ENCODE data around the gene LENG8.

The LENG8 gene

DNA sequence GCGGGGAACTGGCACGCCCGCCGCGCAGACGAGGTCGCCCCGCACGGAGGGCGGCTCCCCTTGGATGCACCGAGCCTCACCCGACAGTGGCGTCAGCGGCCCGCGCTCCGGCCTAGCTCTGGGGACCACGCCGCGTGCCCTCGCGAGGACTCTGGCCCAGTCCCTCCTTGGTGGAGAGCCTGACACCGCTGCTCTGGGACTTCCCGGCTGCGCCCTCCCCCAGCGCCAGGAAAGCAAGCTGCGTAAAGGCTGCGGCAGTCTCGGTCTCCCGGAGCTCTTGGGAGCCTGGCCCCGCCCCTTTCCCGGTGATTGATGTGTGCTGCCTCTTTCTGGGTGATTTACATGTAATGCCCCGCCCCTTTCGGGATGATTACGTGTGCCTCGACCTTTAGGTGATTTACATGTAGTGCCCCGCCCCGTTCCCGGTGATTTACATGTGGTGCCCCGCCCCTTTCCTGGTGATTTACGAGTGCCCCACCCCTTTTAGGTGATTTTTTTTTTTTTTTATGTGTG lies 14.6 kb downstream of the LENG8 start, which contains the start of gene LENG9 (continued):
- TF ChIP-seq ZSCAN30 (tag by site-specific recombination; IDR thresholded peaks at IDR 0.05) (no peak; the same call in 1 of the 2 replicates), ZNF292 (tag by site-specific recombination; IDR thresholded peaks at IDR 0.05; ENCODE audit: borderline replicate concordance, low read depth) (no peak), ZNF112 (tag by site-specific recombination; IDR thresholded peaks at IDR 0.05) (no peak), ZNF350 (tag by site-specific recombination; IDR thresholded peaks at IDR 0.05) (no peak), ZNF843 (tag by site-specific recombination; IDR thresholded peaks at IDR 0.05) (peak; percentile 26; the same call in 1 of the 2 replicates), ZNF248 (tag by site-specific recombination; IDR thresholded peaks at IDR 0.05) (no peak), ZFP69B (tag by site-specific recombination; IDR thresholded peaks at IDR 0.05) (no peak; the same call in 1 of the 2 replicates), KLF16 (tag by site-specific recombination; IDR thresholded peaks at IDR 0.05) (peak; percentile 93), ZBTB8A (tag by site-specific recombination; IDR thresholded peaks at IDR 0.05) (no peak), ZNF324 (tag by site-specific recombination; IDR thresholded peaks at IDR 0.05) (0 out of 2 replicates have a peak, but pooled peaks have one; percentile 52), MYNN (tag by site-specific recombination; IDR thresholded peaks at IDR 0.05; ENCODE audit: borderline replicate concordance) (no peak), ZNF626 (tag by site-specific recombination; IDR thresholded peaks at IDR 0.05) (no peak), ZNF366 (tag by site-specific recombination; conservative IDR thresholded peaks at IDR 0.05) (no peak), SP3 (tag by site-specific recombination; IDR thresholded peaks at IDR 0.05) (no peak), ZNF19 (tag by site-specific recombination; IDR thresholded peaks at IDR 0.05; ENCODE audit: low read depth) (no peak), ZEB2 (tag by site-specific recombination; IDR thresholded peaks at IDR 0.05) (peak; percentile 37; the same call in 1 of the 2 replicates), ZNF785 (tag by site-specific recombination; IDR thresholded peaks at IDR 0.05) (no peak), ZNF544 (tag by site-specific recombination; IDR thresholded peaks at IDR 0.05) (no peak), SETDB1 (IDR thresholded peaks at IDR 0.05; ENCODE audit: insufficient read length, low read length) (no peak), IKZF3 (tag by site-specific recombination; IDR thresholded peaks at IDR 0.05) (0 out of 2 replicates have a peak, but pooled peaks have one; percentile 12), ZNF621 (tag by site-specific recombination; IDR thresholded peaks at IDR 0.05) (no peak), ZNF623 (tag by site-specific recombination; IDR thresholded peaks at IDR 0.05) (no peak), TRIM28 (IDR thresholded peaks at IDR 0.05; ENCODE audit: borderline replicate concordance, low read length) (no peak), ZNF629 (tag by site-specific recombination; IDR thresholded peaks at IDR 0.05) (peak; percentile 41; the same call in 1 of the 2 replicates), GLIS2 (tag by site-specific recombination; IDR thresholded peaks at IDR 0.05) (peak; percentile 53; the same call in 1 of the 2 replicates), ZNF121 (tag by site-specific recombination; IDR thresholded peaks at IDR 0.05) (no peak), ZNF561 (tag by site-specific recombination; IDR thresholded peaks at IDR 0.05; ENCODE audit: borderline replicate concordance) (no peak), ZNF23 (tag by site-specific recombination; IDR thresholded peaks at IDR 0.05; ENCODE audit: borderline replicate concordance) (no peak)
- TF ChIP-seq, protein P1, sequence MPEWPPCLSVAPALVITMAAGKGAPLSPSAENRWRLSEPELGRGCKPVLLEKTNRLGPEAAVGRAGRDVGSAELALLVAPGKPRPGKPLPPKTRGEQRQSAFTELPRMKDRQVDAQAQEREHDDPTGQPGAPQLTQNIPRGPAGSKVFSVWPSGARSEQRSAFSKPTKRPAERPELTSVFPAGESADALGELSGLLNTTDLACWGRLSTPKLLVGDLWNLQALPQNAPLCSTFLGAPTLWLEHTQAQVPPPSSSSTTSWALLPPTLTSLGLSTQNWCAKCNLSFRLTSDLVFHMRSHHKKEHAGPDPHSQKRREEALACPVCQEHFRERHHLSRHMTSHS (tag by site-specific recombination; IDR thresholded peaks at IDR 0.05) = no peak
- TF ChIP-seq, protein P2, sequence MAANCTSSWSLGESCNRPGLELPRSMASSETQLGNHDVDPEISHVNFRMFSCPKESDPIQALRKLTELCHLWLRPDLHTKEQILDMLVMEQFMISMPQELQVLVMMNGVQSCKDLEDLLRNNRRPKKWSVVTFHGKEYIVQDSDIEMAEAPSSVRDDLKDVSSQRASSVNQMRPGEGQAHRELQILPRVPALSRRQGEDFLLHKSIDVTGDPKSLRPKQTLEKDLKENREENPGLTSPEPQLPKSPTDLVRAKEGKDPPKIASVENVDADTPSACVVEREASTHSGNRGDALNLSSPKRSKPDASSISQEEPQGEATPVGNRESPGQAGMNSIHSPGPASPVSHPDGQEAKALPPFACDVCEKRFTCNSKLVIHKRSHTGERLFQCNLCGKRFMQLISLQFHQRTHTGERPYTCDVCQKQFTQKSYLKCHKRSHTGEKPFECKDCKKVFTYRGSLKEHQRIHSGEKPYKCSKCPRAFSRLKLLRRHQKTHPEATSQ (tag by site-specific recombination; IDR thresholded peaks at IDR 0.05) = no peak
- TF ChIP-seq, protein P3, sequence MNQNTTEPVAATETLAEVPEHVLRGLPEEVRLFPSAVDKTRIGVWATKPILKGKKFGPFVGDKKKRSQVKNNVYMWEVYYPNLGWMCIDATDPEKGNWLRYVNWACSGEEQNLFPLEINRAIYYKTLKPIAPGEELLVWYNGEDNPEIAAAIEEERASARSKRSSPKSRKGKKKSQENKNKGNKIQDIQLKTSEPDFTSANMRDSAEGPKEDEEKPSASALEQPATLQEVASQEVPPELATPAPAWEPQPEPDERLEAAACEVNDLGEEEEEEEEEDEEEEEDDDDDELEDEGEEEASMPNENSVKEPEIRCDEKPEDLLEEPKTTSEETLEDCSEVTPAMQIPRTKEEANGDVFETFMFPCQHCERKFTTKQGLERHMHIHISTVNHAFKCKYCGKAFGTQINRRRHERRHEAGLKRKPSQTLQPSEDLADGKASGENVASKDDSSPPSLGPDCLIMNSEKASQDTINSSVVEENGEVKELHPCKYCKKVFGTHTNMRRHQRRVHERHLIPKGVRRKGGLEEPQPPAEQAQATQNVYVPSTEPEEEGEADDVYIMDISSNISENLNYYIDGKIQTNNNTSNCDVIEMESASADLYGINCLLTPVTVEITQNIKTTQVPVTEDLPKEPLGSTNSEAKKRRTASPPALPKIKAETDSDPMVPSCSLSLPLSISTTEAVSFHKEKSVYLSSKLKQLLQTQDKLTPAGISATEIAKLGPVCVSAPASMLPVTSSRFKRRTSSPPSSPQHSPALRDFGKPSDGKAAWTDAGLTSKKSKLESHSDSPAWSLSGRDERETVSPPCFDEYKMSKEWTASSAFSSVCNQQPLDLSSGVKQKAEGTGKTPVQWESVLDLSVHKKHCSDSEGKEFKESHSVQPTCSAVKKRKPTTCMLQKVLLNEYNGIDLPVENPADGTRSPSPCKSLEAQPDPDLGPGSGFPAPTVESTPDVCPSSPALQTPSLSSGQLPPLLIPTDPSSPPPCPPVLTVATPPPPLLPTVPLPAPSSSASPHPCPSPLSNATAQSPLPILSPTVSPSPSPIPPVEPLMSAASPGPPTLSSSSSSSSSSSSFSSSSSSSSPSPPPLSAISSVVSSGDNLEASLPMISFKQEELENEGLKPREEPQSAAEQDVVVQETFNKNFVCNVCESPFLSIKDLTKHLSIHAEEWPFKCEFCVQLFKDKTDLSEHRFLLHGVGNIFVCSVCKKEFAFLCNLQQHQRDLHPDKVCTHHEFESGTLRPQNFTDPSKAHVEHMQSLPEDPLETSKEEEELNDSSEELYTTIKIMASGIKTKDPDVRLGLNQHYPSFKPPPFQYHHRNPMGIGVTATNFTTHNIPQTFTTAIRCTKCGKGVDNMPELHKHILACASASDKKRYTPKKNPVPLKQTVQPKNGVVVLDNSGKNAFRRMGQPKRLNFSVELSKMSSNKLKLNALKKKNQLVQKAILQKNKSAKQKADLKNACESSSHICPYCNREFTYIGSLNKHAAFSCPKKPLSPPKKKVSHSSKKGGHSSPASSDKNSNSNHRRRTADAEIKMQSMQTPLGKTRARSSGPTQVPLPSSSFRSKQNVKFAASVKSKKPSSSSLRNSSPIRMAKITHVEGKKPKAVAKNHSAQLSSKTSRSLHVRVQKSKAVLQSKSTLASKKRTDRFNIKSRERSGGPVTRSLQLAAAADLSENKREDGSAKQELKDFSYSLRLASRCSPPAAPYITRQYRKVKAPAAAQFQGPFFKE (tag by site-specific recombination; IDR thresholded peaks at IDR 0.05; ENCODE audit: borderline replicate concordance) = no peak
- TF ChIP-seq, protein P4, sequence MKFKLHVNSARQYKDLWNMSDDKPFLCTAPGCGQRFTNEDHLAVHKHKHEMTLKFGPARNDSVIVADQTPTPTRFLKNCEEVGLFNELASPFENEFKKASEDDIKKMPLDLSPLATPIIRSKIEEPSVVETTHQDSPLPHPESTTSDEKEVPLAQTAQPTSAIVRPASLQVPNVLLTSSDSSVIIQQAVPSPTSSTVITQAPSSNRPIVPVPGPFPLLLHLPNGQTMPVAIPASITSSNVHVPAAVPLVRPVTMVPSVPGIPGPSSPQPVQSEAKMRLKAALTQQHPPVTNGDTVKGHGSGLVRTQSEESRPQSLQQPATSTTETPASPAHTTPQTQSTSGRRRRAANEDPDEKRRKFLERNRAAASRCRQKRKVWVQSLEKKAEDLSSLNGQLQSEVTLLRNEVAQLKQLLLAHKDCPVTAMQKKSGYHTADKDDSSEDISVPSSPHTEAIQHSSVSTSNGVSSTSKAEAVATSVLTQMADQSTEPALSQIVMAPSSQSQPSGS (tag by site-specific recombination; IDR thresholded peaks at IDR 0.05; ENCODE audit: low read depth) = no peak

Data from HEK293 (cell line).